ENCODE data around the gene TXNRD1. TPM values are rescaled to one million over a fixed set of nuclear protein-coding genes. Genes with fewer than 3 reads are reported as not detected.
"Not testable (repeated sequence)": the region's sequence is repeated elsewhere in the genome, so short reads cannot be mapped to it uniquely, and the experiment has no call there.

TXNRD1 gene
- total RNA-seq = 42.7 TPM

GRCh38 chr12:104215638-104216297 lies at the start of gene TXNRD1:
TXNRD1 (plus strand) TSS chr12:104215779; CDS start chr12:104215803, 24 bp downstream.
- peak; percentile 13 for DNase-seq

- no peak for DNase-seq
Measured at GRCh38 chr12:104165801-104166200, 49.8 kb upstream of the TXNRD1 start.

- no peak for DNase-seq
Measured at GRCh38 chr12:104166465-104166864, 49.1 kb upstream of the TXNRD1 start.

- no peak for DNase-seq
Measured at GRCh38 chr12:104167519-104168458, 47.8 kb upstream of the TXNRD1 start.

GRCh38 chr12:104168596-104168995 lies 47.0 kb upstream of the TXNRD1 start:
- DNase-seq = no peak

GRCh38 chr12:104171785-104172569 lies 43.6 kb upstream of the TXNRD1 start:
- DNase-seq = no peak

- DNase-seq = no peak
Measured at GRCh38 chr12:104172570-104172947, 43.0 kb upstream of the TXNRD1 start.

GRCh38 chr12:104173804-104174203 lies 41.8 kb upstream of the TXNRD1 start:
- DNase-seq = not testable (repeated sequence)

- no peak for DNase-seq
Measured at GRCh38 chr12:104175726-104176247, 39.8 kb upstream of the TXNRD1 start.

GRCh38 chr12:104177336-104177662 lies 38.3 kb upstream of the TXNRD1 start:
- no peak for DNase-seq

- DNase-seq = peak; percentile 42
Measured at GRCh38 chr12:104177663-104178501, 37.7 kb upstream of the TXNRD1 start.

GRCh38 chr12:104180374-104180773 lies 35.2 kb upstream of the TXNRD1 start:
- DNase-seq = no peak

GRCh38 chr12:104181313-104181712 lies 34.3 kb upstream of the TXNRD1 start:
- DNase-seq = no peak

- no peak for DNase-seq
Measured at GRCh38 chr12:104182144-104182543, 33.4 kb upstream of the TXNRD1 start.

- no peak for DNase-seq
Measured at GRCh38 chr12:104182621-104183378, 32.8 kb upstream of the TXNRD1 start.

GRCh38 chr12:104183443-104183842 lies 32.1 kb upstream of the TXNRD1 start:
- DNase-seq = no peak

GRCh38 chr12:104187446-104188155 lies 28.0 kb upstream of the TXNRD1 start:
- DNase-seq = no peak

GRCh38 chr12:104188534-104188933 lies 27.0 kb upstream of the TXNRD1 start:
- no peak for DNase-seq

- DNase-seq = no peak
Measured at GRCh38 chr12:104189915-104190555, 25.5 kb upstream of the TXNRD1 start.
